ENCODE results near the gene ODF2L. TPM values are rescaled to one million over a fixed set of nuclear protein-coding genes. Genes with fewer than 3 reads are reported as not detected.

ODF2L gene
- total RNA-seq, 4 donors from 2014 or later, result 48.2 to 111 (median 64.7) TPM

- 76 to 83% methylated on average over 4 of the region's 4 CpGs for WGBS, 2 donors
- Histone ChIP-seq H3K27ac (no peak overlapping the region), H3K4me1 (no peaks in the 10 kb centered on the region), H3K9me3 (no peaks in the 10 kb centered on the region), H3K36me3 (no peaks in the 10 kb centered on the region), H3K4me3 (replicated peaks in 1 of 3) (no peak overlapping the region), H3K27me3 (no peaks in the 10 kb centered on the region)
- DNase-seq, result no peak
- no peak for TF ChIP-seq POLR2A (IDR thresholded peaks at IDR 0.05)
- no peak for TF ChIP-seq CTCF (IDR thresholded peaks at IDR 0.05)
- intact Hi-C loops (cut with DNase I), result no loop called here
Measured at GRCh38 chr1:86324130-86324822, 71.8 kb downstream of the ODF2L start.

GRCh38 chr1:86322241-86322640 is 73.9 kb downstream of the ODF2L start:
- 85 to 86% methylated on average over 3 of the region's 3 CpGs for WGBS, 2 donors
- Histone ChIP-seq H3K36me3 (no peaks in the 10 kb centered on the region), H3K27ac (no peak overlapping the region), H3K4me3 (replicated peaks in 1 of 3) (no peak overlapping the region), H3K9me3 (no peaks in the 10 kb centered on the region), H3K4me1 (no peaks in the 10 kb centered on the region), H3K27me3 (no peaks in the 10 kb centered on the region)
- intact Hi-C loops (cut with DNase I), result no loop called here
- DNase-seq, result no peak
- TF ChIP-seq CTCF (IDR thresholded peaks at IDR 0.05) (no peak), POLR2A (IDR thresholded peaks at IDR 0.05) (no peak)

- H3K9me3 ChIP-seq, result no peaks in the 10 kb centered on the region
- H3K36me3 ChIP-seq, result no peaks in the 10 kb centered on the region
- no peak for DNase-seq
- 82 to 89% methylated on average over 3 of the region's 3 CpGs for WGBS, 2 donors
- H3K4me3 ChIP-seq (replicated peaks in 1 of 3), result no peak overlapping the region
- TF ChIP-seq CTCF (IDR thresholded peaks at IDR 0.05), result no peak
- no peak for TF ChIP-seq POLR2A (IDR thresholded peaks at IDR 0.05)
- H3K27me3 ChIP-seq, result no peaks in the 10 kb centered on the region
- no peaks in the 10 kb centered on the region for H3K4me1 ChIP-seq
- intact Hi-C loops (cut with DNase I), result no loop called here
- no peak overlapping the region for H3K27ac ChIP-seq
Measured at GRCh38 chr1:86318436-86318835, 77.7 kb downstream of the ODF2L start.

- TF ChIP-seq POLR2A (IDR thresholded peaks at IDR 0.05), result no peak
- TF ChIP-seq CTCF (IDR thresholded peaks at IDR 0.05), result no peak
Measured at GRCh38 chr1:86317926-86318325, 78.2 kb downstream of the ODF2L start.

GRCh38 chr1:86305731-86306130 is 90.4 kb downstream of the ODF2L start:
- no peak for TF ChIP-seq POLR2A (IDR thresholded peaks at IDR 0.05)
- H3K4me1 ChIP-seq, result no peaks in the 10 kb centered on the region
- WGBS, 2 donors, result 90 to 96% methylated on average over 3 of the region's 3 CpGs

More at GRCh38 chr1:86317926-86318325, 78.2 kb downstream of the ODF2L start:
- intact Hi-C loops (cut with DNase I), result no loop called here
- DNase-seq, result no peak
- H3K4me3 ChIP-seq (replicated peaks in 1 of 3), result no peak overlapping the region
- no peaks in the 10 kb centered on the region for H3K27me3 ChIP-seq
- H3K27ac ChIP-seq, result no peak overlapping the region
- H3K4me1 ChIP-seq, result no peaks in the 10 kb centered on the region
- no peaks in the 10 kb centered on the region for H3K9me3 ChIP-seq
- H3K36me3 ChIP-seq, result no peaks in the 10 kb centered on the region

More at GRCh38 chr1:86305731-86306130, 90.4 kb downstream of the ODF2L start:
- no peak for DNase-seq
- Histone ChIP-seq H3K4me3 (replicated peaks in 1 of 3) (no peak overlapping the region), H3K9me3 (no peaks in the 10 kb centered on the region), H3K27ac (no peak overlapping the region), H3K36me3 (no peaks in the 10 kb centered on the region), H3K27me3 (no peaks in the 10 kb centered on the region)
- intact Hi-C loops (cut with DNase I), result no loop called here

All from thyroid gland (tissue), 4 donors.